Left forelimb (tissue), 1 donor: ENCODE data around the gene DYNLT5.
"Not testable (repeated sequence)": the region's sequence is repeated elsewhere in the genome, so short reads cannot be mapped to it uniquely, and the experiment has no call there.

Experiments used
- DNase-seq: peaks from one replicate; pipeline ENCODE4 v3.0.0-alpha.2; 2018; ENCODE audit warnings: low spot score

DYNLT5 gene

GRCh38 chr1:66750577-66750976 lies 1.7 kb upstream of the DYNLT5 start:
- no peak for DNase-seq

GRCh38 chr1:66751160-66751559 lies 1.1 kb upstream of the DYNLT5 start:
- DNase-seq: no peak

GRCh38 chr1:66752671-66753371 lies 562 bp downstream of the DYNLT5 start:
- no peak for DNase-seq

GRCh38 chr1:66757722-66758240 lies 5.5 kb downstream of the DYNLT5 start:
- no peak for DNase-seq

GRCh38 chr1:66758241-66758755 lies 6.0 kb downstream of the DYNLT5 start:
- no peak for DNase-seq

- no peak for DNase-seq
Observed at GRCh38 chr1:66760506-66760905, 8.2 kb downstream of the DYNLT5 start.

GRCh38 chr1:66761221-66761620 lies 9.0 kb downstream of the DYNLT5 start:
- DNase-seq: no peak

- DNase-seq: no peak
Observed at GRCh38 chr1:66764994-66765578, 12.8 kb downstream of the DYNLT5 start.

GRCh38 chr1:66767626-66768025 lies 15.4 kb downstream of the DYNLT5 start:
- DNase-seq: no peak

- DNase-seq: no peak
Observed at GRCh38 chr1:66768965-66769364, 16.7 kb downstream of the DYNLT5 start.

GRCh38 chr1:66769512-66770229 lies 17.4 kb downstream of the DYNLT5 start:
- DNase-seq: no peak

- DNase-seq: no peak
Observed at GRCh38 chr1:66770240-66770639, 18.0 kb downstream of the DYNLT5 start.

GRCh38 chr1:66770694-66771093 lies 18.4 kb downstream of the DYNLT5 start:
- no peak for DNase-seq

- DNase-seq: no peak
Observed at GRCh38 chr1:66773227-66773626, 21.0 kb downstream of the DYNLT5 start.

GRCh38 chr1:66774438-66774837 lies 22.2 kb downstream of the DYNLT5 start:
- DNase-seq: no peak

- DNase-seq: no peak
Observed at GRCh38 chr1:66775646-66776045, 23.4 kb downstream of the DYNLT5 start.

GRCh38 chr1:66777831-66778230 lies 25.6 kb downstream of the DYNLT5 start:
- no peak for DNase-seq

- DNase-seq: no peak
Observed at GRCh38 chr1:66778266-66778665, 26.0 kb downstream of the DYNLT5 start.

- no peak for DNase-seq
Observed at GRCh38 chr1:66778969-66779368, 26.7 kb downstream of the DYNLT5 start.

GRCh38 chr1:66779475-66780078 lies 27.3 kb downstream of the DYNLT5 start:
- no peak for DNase-seq

GRCh38 chr1:66785800-66786199 lies 33.5 kb downstream of the DYNLT5 start:
- not testable (repeated sequence) for DNase-seq

GRCh38 chr1:66787641-66788040 lies 35.4 kb downstream of the DYNLT5 start:
- no peak for DNase-seq
